K562 (cell line): ENCODE results near the gene CYTH4. TPM values are rescaled to one million over a fixed set of nuclear protein-coding genes. Genes with fewer than 3 reads are reported as not detected.

Experiments used
- ETS2 ChIP-seq: IDR thresholded peaks from 2 replicates; pipeline ENCODE4 v1.6.1; 2016; ENCODE audit warnings: borderline replicate concordance, missing genetic modification characterization, mild to moderate bottlenecking, moderate library complexity, missing compliant biosample characterization; ENCODE audit not compliant: poor library complexity, severe bottlenecking
- FOSL1 ChIP-seq: fragments of 200-800 bp; sonication (Bioruptor generic); conservative IDR thresholded peaks from 2 replicates; pipeline ENCODE4 v1.6.1; 2016; ENCODE audit warnings: missing genetic modification characterization, missing compliant biosample characterization
- GABPB2 ChIP-seq: fragments of 250-450 bp; sonication (Bioruptor Pico); conservative IDR thresholded peaks from 2 replicates; pipeline ENCODE4 v1.5.1; 2021; ENCODE audit warnings: mild to moderate bottlenecking
- HMGN3 ChIP-seq: IDR thresholded peaks from 2 replicates; pipeline ENCODE4 v1.6.1; 2011; ENCODE audit warnings: borderline replicate concordance, low read depth, mild to moderate bottlenecking, mixed read lengths, low read length; ENCODE audit not compliant: insufficient read length; ENCODE audit errors: extremely low read depth
- PHF20 ChIP-seq: fragments of 450-650 bp; IDR thresholded peaks from 2 replicates; pipeline ENCODE4 v1.6.1; 2018; ENCODE audit not compliant: partially characterized antibody
- SIN3B ChIP-seq: fragments of 450-650 bp; IDR thresholded peaks from 2 replicates; pipeline ENCODE4 v1.6.1; 2017; ENCODE audit warnings: low read depth, mild to moderate bottlenecking, moderate library complexity
- TBP ChIP-seq: optimal IDR thresholded peaks from 2 replicates; pipeline ENCODE3; 2011; ENCODE audit warnings: low read depth, low read length, improper control_type of control experiment
- THRAP3 ChIP-seq: fragments of 450-650 bp; IDR thresholded peaks from 2 replicates; pipeline ENCODE4 v1.6.1; 2016; ENCODE audit warnings: mild to moderate bottlenecking, inconsistent platforms, borderline replicate concordance
- ZBTB11 ChIP-seq, 3 experiments: fragments of 200-800 bp in 1 of 3; fragments of 250-450 bp in 1 of 3; fragments of 450-650 bp in 1 of 3; sonication (Bioruptor Pico) in 1 of 3; sonication (Bioruptor generic) in 1 of 3; formaldehyde crosslinking in 1 of 3; IDR thresholded peaks; 2 replicates each; pipeline versions ENCODE4 v1.6.1 to v1.8.0; 2016 to 2022; ENCODE audit warnings: mild to moderate bottlenecking in 2 of 3, missing genetic modification characterization in 2 of 3, missing compliant biosample characterization in 1 of 3, moderate library complexity in 1 of 3
- ZNF263 ChIP-seq: sonication (generic); formaldehyde crosslinking; IDR thresholded peaks from 2 replicates; pipeline ENCODE4 v1.8.0; 2022; ENCODE audit warnings: mild to moderate bottlenecking, missing genetic modification reagents, borderline replicate concordance
- ZNF3 ChIP-seq: fragments of 250-450 bp; sonication (Bioruptor Pico); IDR thresholded peaks from 2 replicates; pipeline ENCODE4 v1.5.0; 2021; ENCODE audit warnings: mild to moderate bottlenecking, moderate library complexity
- polyA plus RNA-seq, 8 experiments: library from polyadenylated mRNA; depleted of rRNA in 4 of 8; stranded (reverse) in 5 of 8; unstranded in 3 of 8; fragments of >200 nt; fragmentation: Nextera tagmentation in 2 of 8; fragmentation: Illumina TruSeq in 1 of 8; extraction: Ambion mirVana in 2 of 8; extraction: Trizol in 1 of 8; gene quantifications; 2 replicates each; pipeline versions ENCODE4 v1.2.1 to v1.2.3, GENCODE V29; 2011 to 2014; ENCODE audit warnings: inconsistent platforms in 1 of 8, missing spikeins in 1 of 8
- total RNA-seq, 7 experiments: library from RNA; depleted of rRNA in 6 of 7; stranded (reverse); fragments of >200 nt in 6 of 7; fragmentation: Illumina TruSeq in 2 of 7; extraction: Trizol in 2 of 7; gene quantifications; 2 replicates each; pipeline versions ENCODE4 v1.2.1 to v1.2.3, GENCODE V29; 2011 to 2021; ENCODE audit warnings: low replicate concordance in 1 of 7
- TF ChIP-seq, protein P1 (sequence below): fragments of 250-450 bp; sonication (Bioruptor Pico); IDR thresholded peaks from 2 replicates; pipeline ENCODE4 v1.5.0; 2022; ENCODE audit warnings: mild to moderate bottlenecking

Gene CYTH4
- total and polyA plus RNA-seq, 9 of the 15 experiments (the other 6 are each of a cell fraction or from before 2014, with no cell fraction given) = 0.03 to 2.0 (median 0.61) TPM; not detected in 1

GRCh38 chr22:37242395-37242918 is 39.9 kb upstream of the CYTH4 start (continued):
- TF ChIP-seq HMGN3 = peak; percentile 56
- no peak for TF ChIP-seq PHF20
- 0 out of 6 replicates have a peak, but pooled peaks of 1 of the 3 experiments have one; percentile 41 for TF ChIP-seq ZBTB11 (CRISPR knock-in tag; IDR thresholded peaks at IDR 0.05)
- no peak for TF ChIP-seq ETS2 (tag)
- no peak for TF ChIP-seq TBP
- TF ChIP-seq GABPB2 (CRISPR knock-in tag) = no peak
- peak; percentile 84 for TF ChIP-seq FOSL1 (tag)
- no peak for TF ChIP-seq ZNF263
- TF ChIP-seq, protein P1, sequence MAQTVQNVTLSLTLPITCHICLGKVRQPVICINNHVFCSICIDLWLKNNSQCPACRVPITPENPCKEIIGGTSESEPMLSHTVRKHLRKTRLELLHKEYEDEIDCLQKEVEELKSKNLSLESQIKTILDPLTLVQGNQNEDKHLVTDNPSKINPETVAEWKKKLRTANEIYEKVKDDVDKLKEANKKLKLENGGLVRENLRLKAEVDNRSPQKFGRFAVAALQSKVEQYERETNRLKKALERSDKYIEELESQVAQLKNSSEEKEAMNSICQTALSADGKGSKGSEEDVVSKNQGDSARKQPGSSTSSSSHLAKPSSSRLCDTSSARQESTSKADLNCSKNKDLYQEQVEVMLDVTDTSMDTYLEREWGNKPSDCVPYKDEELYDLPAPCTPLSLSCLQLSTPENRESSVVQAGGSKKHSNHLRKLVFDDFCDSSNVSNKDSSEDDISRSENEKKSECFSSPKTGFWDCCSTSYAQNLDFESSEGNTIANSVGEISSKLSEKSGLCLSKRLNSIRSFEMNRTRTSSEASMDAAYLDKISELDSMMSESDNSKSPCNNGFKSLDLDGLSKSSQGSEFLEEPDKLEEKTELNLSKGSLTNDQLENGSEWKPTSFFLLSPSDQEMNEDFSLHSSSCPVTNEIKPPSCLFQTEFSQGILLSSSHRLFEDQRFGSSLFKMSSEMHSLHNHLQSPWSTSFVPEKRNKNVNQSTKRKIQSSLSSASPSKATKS (CRISPR knock-in tag) = no peak
- TF ChIP-seq ZNF3 = no peak
- TF ChIP-seq THRAP3 = no peak
- TF ChIP-seq SIN3B = no peak
